Nephron (organoid): Measurements from ENCODE around the gene ZBTB22.

Experiments
- H3K27ac Mint-ChIP-seq, 3 experiments: 2 replicates each; pipeline ENCODE4 v1.8.0; 2020; ENCODE audit warnings: mixed read lengths in 3 of 3, mild to moderate bottlenecking in 2 of 3, moderate library complexity in 1 of 3
- H3K27me3 Mint-ChIP-seq: 2 replicates; pipeline ENCODE4 v1.8.0; 2021; ENCODE audit warnings: low read depth, mild to moderate bottlenecking, moderate library complexity, mixed read lengths
- H3K36me3 Mint-ChIP-seq: 2 replicates; pipeline ENCODE4 v1.8.0; 2020; ENCODE audit warnings: low read depth, mixed read lengths
- H3K4me1 Mint-ChIP-seq: 2 replicates; pipeline ENCODE4 v1.8.0; 2020; ENCODE audit warnings: mixed read lengths
- H3K4me3 Mint-ChIP-seq, 3 experiments: 2 replicates each; pipeline ENCODE4 v1.8.0; 2020; ENCODE audit warnings: mild to moderate bottlenecking in 3 of 3, mixed read lengths in 3 of 3, moderate library complexity in 2 of 3
- H3K9me3 Mint-ChIP-seq: 2 replicates; pipeline ENCODE4 v1.8.0; 2020; ENCODE audit warnings: mixed read lengths
- TF ChIP-seq, protein P1 (sequence below), 3 experiments: fragments of 200-600 bp; sonication (generic); IDR thresholded peaks; one replicate each; pipeline ENCODE4 v1.5.0; 2021; ENCODE audit warnings: antibody characterized with exemption in 3 of 3; ENCODE audit not compliant: unreplicated experiment in 3 of 3

Gene ZBTB22

DNA sequence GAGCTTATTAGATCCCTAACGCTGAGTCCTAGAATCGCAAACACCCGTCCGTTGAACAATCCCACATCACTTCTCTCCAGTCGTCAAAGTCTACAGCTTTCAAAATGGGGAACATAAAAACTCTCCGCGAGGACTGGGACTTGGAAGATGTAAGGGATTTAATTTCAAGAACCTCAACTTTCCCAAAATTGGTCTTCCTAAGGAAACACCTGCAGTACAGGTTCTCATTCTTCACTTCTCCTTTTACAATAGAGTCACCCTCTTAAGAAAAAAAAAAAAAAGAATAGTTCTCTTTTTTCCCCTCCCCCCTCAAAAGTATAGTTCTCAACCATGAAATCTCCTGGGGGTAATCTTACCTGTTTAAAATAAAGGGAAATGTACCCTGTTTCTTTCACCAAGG lies 6.6 kb upstream of the ZBTB22 start:
- H3K36me3 Mint-ChIP-seq: peaks cover 19% of the 10 kb centered on the region
- TF ChIP-seq, protein P1, sequence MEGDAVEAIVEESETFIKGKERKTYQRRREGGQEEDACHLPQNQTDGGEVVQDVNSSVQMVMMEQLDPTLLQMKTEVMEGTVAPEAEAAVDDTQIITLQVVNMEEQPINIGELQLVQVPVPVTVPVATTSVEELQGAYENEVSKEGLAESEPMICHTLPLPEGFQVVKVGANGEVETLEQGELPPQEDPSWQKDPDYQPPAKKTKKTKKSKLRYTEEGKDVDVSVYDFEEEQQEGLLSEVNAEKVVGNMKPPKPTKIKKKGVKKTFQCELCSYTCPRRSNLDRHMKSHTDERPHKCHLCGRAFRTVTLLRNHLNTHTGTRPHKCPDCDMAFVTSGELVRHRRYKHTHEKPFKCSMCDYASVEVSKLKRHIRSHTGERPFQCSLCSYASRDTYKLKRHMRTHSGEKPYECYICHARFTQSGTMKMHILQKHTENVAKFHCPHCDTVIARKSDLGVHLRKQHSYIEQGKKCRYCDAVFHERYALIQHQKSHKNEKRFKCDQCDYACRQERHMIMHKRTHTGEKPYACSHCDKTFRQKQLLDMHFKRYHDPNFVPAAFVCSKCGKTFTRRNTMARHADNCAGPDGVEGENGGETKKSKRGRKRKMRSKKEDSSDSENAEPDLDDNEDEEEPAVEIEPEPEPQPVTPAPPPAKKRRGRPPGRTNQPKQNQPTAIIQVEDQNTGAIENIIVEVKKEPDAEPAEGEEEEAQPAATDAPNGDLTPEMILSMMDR (IDR thresholded peaks at IDR 0.05; ENCODE audit: unreplicated experiment in 3 of 3): no peak
- no peaks in the 10 kb centered on the region for H3K9me3 Mint-ChIP-seq
- peak overlapping the region; percentile 89 to 92 (median 92) for H3K4me3 Mint-ChIP-seq
- peak overlapping the region in 1 of 3 experiments; percentile 88 for H3K27ac Mint-ChIP-seq
- no peaks in the 10 kb centered on the region for H3K27me3 Mint-ChIP-seq
- peaks cover 45% of the 10 kb centered on the region for H3K4me1 Mint-ChIP-seq

DNA sequence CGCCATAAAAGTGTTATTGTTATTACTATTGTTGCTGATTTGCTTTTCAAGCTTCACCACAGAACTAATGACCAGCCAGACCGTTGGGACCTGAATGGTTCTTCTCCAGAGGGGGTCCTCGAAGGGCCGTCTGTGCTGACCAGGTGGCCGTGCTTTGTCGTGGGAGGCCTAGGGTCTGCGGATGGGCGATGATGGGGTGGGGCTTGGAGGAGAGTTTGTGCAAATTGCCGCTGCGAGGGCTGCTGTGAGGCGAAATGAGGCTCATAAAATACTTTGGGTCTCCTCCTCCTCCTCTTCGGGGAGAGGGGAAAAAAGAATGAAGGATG lies 6.0 kb upstream of the ZBTB22 start:
- TF ChIP-seq, protein P1 (IDR thresholded peaks at IDR 0.05; ENCODE audit: unreplicated experiment in 3 of 3): no peak
- Mint-ChIP-seq H3K27ac (peak overlapping the region; percentile 88 to 91 (median 91)), H3K36me3 (peaks cover 22% of the 10 kb centered on the region), H3K9me3 (no peaks in the 10 kb centered on the region), H3K27me3 (no peaks in the 10 kb centered on the region), H3K4me3 (peak overlapping the region; percentile 89 to 92 (median 92)), H3K4me1 (peaks cover 50% of the 10 kb centered on the region)

DNA sequence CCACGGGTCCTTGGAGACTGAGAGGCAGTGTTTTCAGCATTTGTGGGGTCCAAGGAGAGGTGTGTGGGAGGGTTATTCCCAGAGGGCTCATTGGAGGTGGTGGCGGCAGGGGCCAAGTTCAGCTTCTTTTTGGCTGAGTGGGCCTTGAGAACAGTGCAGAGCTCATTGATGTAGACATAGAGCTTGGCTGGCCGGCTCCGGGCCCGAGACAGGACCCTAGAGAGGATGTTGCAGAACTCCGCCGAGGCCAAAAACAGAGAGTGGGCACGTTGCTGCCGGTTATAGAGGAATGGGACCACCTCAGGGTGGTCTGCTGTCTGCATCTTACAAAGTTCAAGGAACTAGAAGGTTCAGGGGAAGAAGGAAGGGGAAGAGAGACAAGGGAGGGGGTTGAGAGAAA lies 3.7 kb upstream of the ZBTB22 start:
- TF ChIP-seq, protein P1 (IDR thresholded peaks at IDR 0.05; ENCODE audit: unreplicated experiment in 3 of 3): no peak
- Mint-ChIP-seq H3K9me3 (no peaks in the 10 kb centered on the region), H3K36me3 (peaks cover 24% of the 10 kb centered on the region), H3K27me3 (no peaks in the 10 kb centered on the region), H3K27ac (peak overlapping the region; percentile 38 to 91 (median 83)), H3K4me3 (peak overlapping the region; percentile 88 to 97 (median 96)), H3K4me1 (peaks cover 66% of the 10 kb centered on the region)

DNA sequence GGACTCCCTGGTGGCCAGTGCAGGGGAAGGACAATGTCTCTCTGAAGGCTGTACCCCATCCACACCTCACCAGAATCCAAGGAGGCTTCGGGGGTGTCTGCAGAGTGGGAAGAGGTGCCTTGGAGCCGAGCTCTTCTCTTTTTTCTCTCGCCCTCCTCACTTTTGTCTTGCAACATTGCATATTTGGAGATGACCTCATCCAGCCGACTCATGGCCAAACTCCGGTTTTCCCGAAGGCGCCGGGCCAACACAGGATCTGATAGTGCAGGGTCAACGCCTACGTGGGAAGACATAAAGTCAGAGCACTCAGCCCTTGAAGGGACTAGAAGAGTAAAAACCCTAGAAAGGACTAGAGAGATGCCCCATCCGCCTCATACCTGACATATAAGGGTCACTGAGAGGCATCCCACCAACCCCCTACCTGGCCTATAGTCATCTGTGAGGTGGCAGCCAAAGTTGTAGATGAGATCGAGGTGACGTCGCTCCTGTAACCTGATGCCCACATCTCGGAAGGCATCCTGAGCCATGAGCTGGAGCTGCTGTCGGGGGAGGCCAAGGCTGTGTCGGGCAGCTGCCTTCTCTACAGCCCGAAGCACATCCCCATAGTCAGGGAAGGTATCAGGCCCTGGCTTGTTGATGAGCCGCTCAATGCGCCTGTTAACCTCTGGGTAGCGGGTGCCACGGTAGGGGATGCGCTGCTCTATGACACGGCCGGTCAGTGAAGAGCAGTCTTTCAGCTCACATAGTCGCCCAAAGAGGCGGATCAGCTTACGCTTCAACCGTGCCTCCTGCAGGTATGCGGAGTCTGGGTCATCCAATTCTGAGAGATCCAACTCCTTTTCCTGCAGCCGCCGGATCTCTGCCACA lies 3.0 kb upstream of the ZBTB22 start:
- H3K27ac Mint-ChIP-seq: peak overlapping the region; percentile 44 to 91 (median 59)
- no peaks in the 10 kb centered on the region for H3K9me3 Mint-ChIP-seq
- peaks cover 66% of the 10 kb centered on the region for H3K4me1 Mint-ChIP-seq
- H3K27me3 Mint-ChIP-seq: no peaks in the 10 kb centered on the region
- H3K36me3 Mint-ChIP-seq: peaks cover 24% of the 10 kb centered on the region
- TF ChIP-seq, protein P1 (IDR thresholded peaks at IDR 0.05; ENCODE audit: unreplicated experiment in 3 of 3): no peak
- peak overlapping the region; percentile 88 to 97 (median 96) for H3K4me3 Mint-ChIP-seq

DNA sequence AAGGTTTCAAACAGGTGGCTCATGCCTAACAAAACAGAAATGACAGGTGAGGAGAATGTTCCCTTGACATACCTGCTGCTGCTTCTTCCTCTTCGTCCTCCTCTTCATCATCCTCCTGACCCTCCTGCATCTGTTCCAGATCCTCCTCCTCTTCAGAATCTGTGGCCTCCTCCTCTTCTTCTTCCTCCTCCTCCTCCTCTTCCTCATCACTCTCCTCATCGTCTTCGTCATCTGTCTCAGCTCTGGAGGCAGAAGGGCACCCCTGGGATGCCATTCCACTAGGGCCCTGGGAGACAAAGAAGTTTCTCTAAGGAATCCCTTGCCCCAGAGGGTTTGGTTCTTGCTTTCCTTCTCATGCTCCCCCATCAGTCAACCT lies 2.4 kb upstream of the ZBTB22 start:
- Mint-ChIP-seq H3K9me3 (no peaks in the 10 kb centered on the region), H3K27me3 (no peaks in the 10 kb centered on the region), H3K4me3 (peak overlapping the region; percentile 88 to 97 (median 96)), H3K36me3 (peaks cover 24% of the 10 kb centered on the region), H3K27ac (peak overlapping the region; percentile 64 to 98 (median 91)), H3K4me1 (peaks cover 66% of the 10 kb centered on the region)
- TF ChIP-seq, protein P1 (IDR thresholded peaks at IDR 0.05; ENCODE audit: unreplicated experiment in 3 of 3): no peak
